Measurements from ENCODE around the gene HPN. TPM values are rescaled to one million over a fixed set of nuclear protein-coding genes. Genes with fewer than 3 reads are reported as not detected.

The HPN gene
- total and polyA plus RNA-seq, 2 experiments from 2014 or later, result 14.0 to 17.4 TPM

- Mint-ChIP-seq H3K4me3 (no peak overlapping the region), H3K9me3 (no peaks in the 10 kb centered on the region), H3K27ac (no peak overlapping the region), H3K27me3 (ENCODE audit: insufficient read depth, low read depth, poor library complexity) (peaks cover 4% of the 10 kb centered on the region), H3K36me3 (ENCODE audit: low read depth) (no peaks in the 10 kb centered on the region), H3K4me1 (peaks cover 14% of the 10 kb centered on the region)
- Histone ChIP-seq H2AFZ (no peak overlapping the region), H3K27ac (ENCODE audit: low read depth) (no peak overlapping the region), H3K4me2 (no peak overlapping the region), H3K27me3 (ENCODE audit: insufficient read depth) (no peaks in the 10 kb centered on the region), H3K79me2 (replicated peaks; ENCODE audit: insufficient read depth) (no peaks in the 10 kb centered on the region), H3K4me1 (ENCODE audit: insufficient read depth) (peaks cover 13% of the 10 kb centered on the region), H3F3A (replicated peaks; ENCODE audit: low read depth) (0 out of 2 replicates have a peak, but pooled peaks cover 8% of the 10 kb centered on the region), H3K9me2 (ENCODE audit: insufficient read depth) (no peaks in the 10 kb centered on the region), H3K36me3 (ENCODE audit: insufficient read depth) (no peaks in the 10 kb centered on the region), H4K20me1 (replicated peaks; ENCODE audit: insufficient read depth) (no peaks in the 10 kb centered on the region), H3K4me3 (no peak overlapping the region)
- DNase-seq (ENCODE audit: low spot score) (no peak), ATAC-seq (no peak)
- no peak for TF ChIP-seq STAT1 (IDR thresholded peaks at IDR 0.05; ENCODE audit: unreplicated experiment)
- no peak for TF ChIP-seq NANOG (IDR thresholded peaks at IDR 0.05; ENCODE audit: borderline replicate concordance)
- no peak for TF ChIP-seq ZNF462 (CRISPR knock-in tag; IDR thresholded peaks at IDR 0.05)
- no peak for TF ChIP-seq POLR2AphosphoS5 (IDR thresholded peaks at IDR 0.05; ENCODE audit: low read depth)
- no peak for TF ChIP-seq EZH2phosphoT487 (IDR thresholded peaks at IDR 0.05; ENCODE audit: unreplicated experiment)
- TF ChIP-seq ETS1 (IDR thresholded peaks at IDR 0.05), result no peak
- TF ChIP-seq REST (IDR thresholded peaks at IDR 0.05; ENCODE audit: unreplicated experiment), result no peak
- TF ChIP-seq JUNB (IDR thresholded peaks at IDR 0.05; ENCODE audit: unreplicated experiment), result no peak
- TF ChIP-seq CREB1 (CRISPR knock-in tag; IDR thresholded peaks at IDR 0.05; ENCODE audit: low read depth), result no peak
- no peak for TF ChIP-seq ZNF114 (CRISPR knock-in tag; IDR thresholded peaks at IDR 0.05)
- no peak for TF ChIP-seq ZNF331 (CRISPR knock-in tag; IDR thresholded peaks at IDR 0.05; ENCODE audit: low read depth)
Measured at GRCh38 chr19:35093430-35093829, 51.9 kb downstream of the HPN start.

Measured in GM23338 (cell line).